GM08714 (cell line): ENCODE results near the gene IL1B.
"Not testable (repeated sequence)": the region's sequence is repeated elsewhere in the genome, so short reads cannot be mapped to it uniquely, and the experiment has no call there.

ENCODE experiments used
- H3K4me3 ChIP-seq: fragments of 200-500 bp; sonication (Bioruptor generic); 2 replicates; pipeline ENCODE4 v1.5.1; 2014; ENCODE audit warnings: mild to moderate bottlenecking, low read length, inconsistent platforms
- ZNF274 ChIP-seq: IDR thresholded peaks from 2 replicates; pipeline ENCODE4 v1.6.1; 2012; ENCODE audit warnings: mild to moderate bottlenecking, low read depth, low read length

Gene IL1B

GRCh38 chr2:112867701-112868631 lies 31.4 kb upstream of the IL1B start:
- no peak for TF ChIP-seq ZNF274
- no peak overlapping the region for H3K4me3 ChIP-seq

- TF ChIP-seq ZNF274, result no peak
- H3K4me3 ChIP-seq, result no peak overlapping the region
These were observed 29.7 kb upstream of the IL1B start for GRCh38 chr2:112866128-112866835.

GRCh38 chr2:112864072-112864471 lies 27.5 kb upstream of the IL1B start:
- TF ChIP-seq ZNF274, result no peak

GRCh38 chr2:112859406-112860183 lies 23.0 kb upstream of the IL1B start:
- not testable (repeated sequence) for H3K4me3 ChIP-seq

More at GRCh38 chr2:112864072-112864471, 27.5 kb upstream of the IL1B start:
- no peak overlapping the region for H3K4me3 ChIP-seq

GRCh38 chr2:112850588-112850987 lies 14.0 kb upstream of the IL1B start:
- no peak overlapping the region for H3K4me3 ChIP-seq
- TF ChIP-seq ZNF274, result no peak

- H3K4me3 ChIP-seq, result no peak overlapping the region
- TF ChIP-seq ZNF274, result no peak
These were observed 13.4 kb upstream of the IL1B start for GRCh38 chr2:112849956-112850355.

- TF ChIP-seq ZNF274, result no peak
- H3K4me3 ChIP-seq, result no peak overlapping the region
These were observed 12.3 kb upstream of the IL1B start for GRCh38 chr2:112848833-112849232.

GRCh38 chr2:112846031-112846430 lies 9.5 kb upstream of the IL1B start:
- no peak for TF ChIP-seq ZNF274

GRCh38 chr2:112843836-112844235 lies 7.3 kb upstream of the IL1B start:
- H3K4me3 ChIP-seq, result no peak overlapping the region
- no peak for TF ChIP-seq ZNF274

More at GRCh38 chr2:112846031-112846430, 9.5 kb upstream of the IL1B start:
- H3K4me3 ChIP-seq, result no peak overlapping the region

GRCh38 chr2:112843288-112843687 lies 6.7 kb upstream of the IL1B start:
- no peak for TF ChIP-seq ZNF274
- H3K4me3 ChIP-seq, result no peak overlapping the region

GRCh38 chr2:112841295-112842044 lies 4.9 kb upstream of the IL1B start:
- no peak overlapping the region for H3K4me3 ChIP-seq
- TF ChIP-seq ZNF274, result no peak

- TF ChIP-seq ZNF274, result no peak
- no peak overlapping the region for H3K4me3 ChIP-seq
These were observed 3.5 kb upstream of the IL1B start for GRCh38 chr2:112840068-112840445.

GRCh38 chr2:112839407-112840067 lies 3.0 kb upstream of the IL1B start:
- TF ChIP-seq ZNF274, result no peak
- H3K4me3 ChIP-seq, result no peak overlapping the region

- H3K4me3 ChIP-seq, result no peak overlapping the region; the same call in 1 of the 2 replicates
These were observed 417 bp downstream of the IL1B start for GRCh38 chr2:112836163-112836560.

More at GRCh38 chr2:112836163-112836560, 417 bp downstream of the IL1B start:
- no peak for TF ChIP-seq ZNF274
